H1 (cell line): ENCODE measurements around the gene AIFM3. TPM values are rescaled to one million over a fixed set of nuclear protein-coding genes. Genes with fewer than 3 reads are reported as not detected.

ENCODE experiments used
- CTCF ChIA-PET: fragments of 300-600 bp; sonication (Branson Sonifier 250); formaldehyde crosslinking; loops from one replicate; lab custom pipeline; 2021; ENCODE audit not compliant: partially characterized antibody; lab: Charles Lee
- POLR2A ChIA-PET: fragments of 300-600 bp; sonication (Branson Sonifier 250); formaldehyde crosslinking; loops from one replicate; lab custom pipeline; 2021; ENCODE audit warnings: inconsistent platforms; ENCODE audit not compliant: partially characterized antibody; lab: Charles Lee
- DNase-seq, 2 experiments: peaks; one replicate each; pipeline versions ENCODE4 v3.0.0 to v3.0.0-alpha.2; 2010 to 2022; ENCODE audit warnings: low spot score in 2 of 2, low read depth in 1 of 2, mixed read lengths in 1 of 2
- FAIRE-seq: peaks from 2 replicates; lab custom pipeline; 2011; peaks lifted over from hg19 to GRCh38; lab: Jason Lieb, UNC
- H2AFZ ChIP-seq: 2 replicates; pipeline ENCODE4 v1.8.1; 2012; ENCODE audit warnings: low read length, inconsistent platforms
- H2AK5ac ChIP-seq: 2 replicates; pipeline ENCODE4 v1.6.1; 2013; ENCODE audit warnings: low read depth, low read length
- H2BK120ac ChIP-seq: replicated peaks from 2 replicates; pipeline ENCODE3; 2013; ENCODE audit warnings: low read depth, low read length, inconsistent platforms
- H2BK12ac ChIP-seq: 2 replicates; pipeline ENCODE4 v1.6.1; 2013; ENCODE audit warnings: low read depth, low read length
- H2BK15ac ChIP-seq: 2 replicates; pipeline ENCODE4 v1.6.1; 2013; ENCODE audit warnings: low read length
- H2BK20ac ChIP-seq: 2 replicates; pipeline ENCODE4 v1.6.1; 2013; ENCODE audit warnings: low read length
- H2BK5ac ChIP-seq: 2 replicates; pipeline ENCODE4 v1.6.1; 2013; ENCODE audit warnings: low read depth, low read length
- H3K14ac ChIP-seq: 2 replicates; pipeline ENCODE4 v1.6.1; 2013; ENCODE audit warnings: inconsistent platforms; ENCODE audit not compliant: insufficient read length
- H3K18ac ChIP-seq: 2 replicates; pipeline ENCODE4 v1.6.1; 2013; ENCODE audit warnings: low read length; ENCODE audit errors: extremely low read depth
- H3K23ac ChIP-seq: 2 replicates; pipeline ENCODE4 v1.6.1; 2013; ENCODE audit warnings: inconsistent platforms; ENCODE audit not compliant: insufficient read length
- H3K23me2 ChIP-seq: 2 replicates; pipeline ENCODE4 v1.6.1; 2013; ENCODE audit warnings: low read depth, low read length
- H3K27ac ChIP-seq: 2 replicates; pipeline ENCODE4 v1.6.1; 2011; ENCODE audit warnings: low read depth, low read length, inconsistent platforms
- H3K27me3 ChIP-seq, 4 experiments: replicated peaks in 1 of 4; 1 replicate in 1 of 4; 2 replicates in 3 of 4; pipeline versions ENCODE4 v1.6.1 to v1.8.1; 2011 to 2013; ENCODE audit warnings: low read length in 3 of 4, mild to moderate bottlenecking in 3 of 4, inconsistent platforms in 2 of 4, mixed read lengths in 2 of 4, moderate library complexity in 1 of 4; ENCODE audit not compliant: control insufficient read depth in 3 of 4, insufficient read depth in 3 of 4; ENCODE audit errors: extremely low read depth in 1 of 4
- H3K36me3 ChIP-seq, 4 experiments: 2 replicates each; pipeline versions ENCODE4 v1.6.1 to v1.8.1; 2011 to 2013; ENCODE audit warnings: mild to moderate bottlenecking in 4 of 4, low read length in 3 of 4, moderate library complexity in 2 of 4, control low read depth in 1 of 4, inconsistent platforms in 1 of 4; ENCODE audit not compliant: insufficient read depth in 4 of 4, control insufficient read depth in 2 of 4
- H3K4ac ChIP-seq: replicated peaks from 2 replicates; pipeline ENCODE3; 2013; ENCODE audit warnings: low read length, low read depth, mixed read lengths, inconsistent platforms; ENCODE audit not compliant: insufficient read length
- H3K4me1 ChIP-seq, 4 experiments: replicated peaks in 1 of 4; 1 replicate in 1 of 4; 2 replicates in 3 of 4; pipeline versions ENCODE4 v1.6.1 to v1.8.1; 2011 to 2013; ENCODE audit warnings: low read length in 3 of 4, inconsistent platforms in 2 of 4, mixed read lengths in 1 of 4; ENCODE audit not compliant: insufficient read depth in 4 of 4, control insufficient read depth in 3 of 4
- H3K4me2 ChIP-seq, 2 experiments: 2 replicates each; pipeline versions ENCODE4 v1.6.1 to v1.8.1; 2011 to 2013; ENCODE audit warnings: low read depth in 2 of 2, low read length in 2 of 2, control low read depth in 1 of 2, inconsistent platforms in 1 of 2, mild to moderate bottlenecking in 1 of 2; ENCODE audit not compliant: insufficient read depth in 1 of 2
- H3K4me3 ChIP-seq, 4 experiments: fragments of 200-600, 300-600 bp in 1 of 4; sonication (generic), shearing (Covaris generic), sonication (Bioruptor Twin) in 1 of 4; 2 replicates each; pipeline versions ENCODE4 v1.5.1 to v1.8.1; 2011 to 2016; ENCODE audit warnings: low read length in 4 of 4, low read depth in 3 of 4, control low read depth in 2 of 4, inconsistent platforms in 2 of 4, mild to moderate bottlenecking in 2 of 4, mixed read lengths in 1 of 4, moderate library complexity in 1 of 4; ENCODE audit not compliant: insufficient read depth in 2 of 4; ENCODE audit errors: extremely low read depth in 1 of 4
- H3K56ac ChIP-seq: replicated peaks from 2 replicates; pipeline ENCODE3; 2013; ENCODE audit warnings: low read depth, mild to moderate bottlenecking, mixed read lengths, low read length, inconsistent platforms; ENCODE audit not compliant: insufficient read length
- H3K79me1 ChIP-seq: 2 replicates; pipeline ENCODE4 v1.6.1; 2013; ENCODE audit warnings: low read depth, low read length, control low read depth
- H3K79me2 ChIP-seq, 2 experiments: 2 replicates each; pipeline versions ENCODE4 v1.6.1 to v1.8.1; 2012 to 2013; ENCODE audit warnings: low read length in 2 of 2, mild to moderate bottlenecking in 2 of 2, inconsistent platforms in 1 of 2; ENCODE audit not compliant: insufficient read depth in 2 of 2, control insufficient read depth in 1 of 2
- H3K9ac ChIP-seq, 4 experiments: replicated peaks in 1 of 4; 1 replicate in 1 of 4; 2 replicates in 3 of 4; pipeline versions ENCODE4 v1.6.1 to v1.8.1; 2011 to 2013; ENCODE audit warnings: low read depth in 3 of 4, low read length in 3 of 4, control low read depth in 2 of 4, mild to moderate bottlenecking in 2 of 4, moderate library complexity in 2 of 4, inconsistent platforms in 1 of 4; ENCODE audit errors: extremely low read depth in 1 of 4
- H3K9me3 ChIP-seq, 2 experiments: 2 replicates each; pipeline versions ENCODE4 v1.6.1 to v1.8.1; 2012 to 2013; ENCODE audit warnings: mild to moderate bottlenecking in 2 of 2, moderate library complexity in 2 of 2, control low read depth in 1 of 2, inconsistent platforms in 1 of 2, low read depth in 1 of 2, low read length in 1 of 2, mixed read lengths in 1 of 2; ENCODE audit not compliant: insufficient read depth in 2 of 2
- H4K20me1 ChIP-seq, 2 experiments: replicated peaks in 1 of 2; 2 replicates each; pipeline versions ENCODE3 to v1.8.1; 2011 to 2013; ENCODE audit warnings: inconsistent platforms in 2 of 2, low read length in 2 of 2, mild to moderate bottlenecking in 1 of 2; ENCODE audit not compliant: insufficient read depth in 2 of 2, control insufficient read depth in 1 of 2
- H4K5ac ChIP-seq: 2 replicates; pipeline ENCODE4 v1.6.1; 2013; ENCODE audit warnings: low read length, low read depth, mixed read lengths, inconsistent platforms; ENCODE audit not compliant: insufficient read length
- H4K8ac ChIP-seq: 2 replicates; pipeline ENCODE4 v1.8.0; 2013; ENCODE audit warnings: mild to moderate bottlenecking, moderate library complexity, low read length, inconsistent platforms; ENCODE audit not compliant: insufficient read depth; ENCODE audit errors: extremely low read depth
- H4K91ac ChIP-seq: replicated peaks from 2 replicates; pipeline ENCODE3; 2013; ENCODE audit warnings: low read length, mixed read lengths, inconsistent platforms; ENCODE audit not compliant: insufficient read length
- CBX5 ChIP-seq: fragments of 300-800, 300-1000 bp; sonication (generic); IDR thresholded peaks from 2 replicates; pipeline ENCODE4 v1.7.1; 2016; ENCODE audit warnings: antibody characterized with exemption, low read length, low read depth
- FOSL1 ChIP-seq: IDR thresholded peaks from 2 replicates; pipeline ENCODE4 v1.6.1; 2011; ENCODE audit warnings: mild to moderate bottlenecking, low read depth, low read length, moderate library complexity; ENCODE audit not compliant: insufficient read depth
- RAD21 ChIP-seq, 2 experiments: IDR thresholded peaks in 1 of 2; conservative IDR thresholded peaks in 1 of 2; 2 replicates each; pipeline ENCODE4 v1.6.1; 2011; ENCODE audit warnings: low read depth in 2 of 2, low read length in 2 of 2, improper control_type of control experiment in 1 of 2, inconsistent platforms in 1 of 2, mild to moderate bottlenecking in 1 of 2, moderate library complexity in 1 of 2
- RFX5 ChIP-seq: IDR thresholded peaks from 2 replicates; pipeline ENCODE4 v1.6.1; 2011; ENCODE audit warnings: low read depth, low read length, improper control_type of control experiment, borderline replicate concordance
- USF2 ChIP-seq: IDR thresholded peaks from 2 replicates; pipeline ENCODE4 v1.6.1; 2011; ENCODE audit warnings: low read length, improper control_type of control experiment
- YY1 ChIP-seq: IDR thresholded peaks from 2 replicates; pipeline ENCODE4 v1.6.1; 2011; ENCODE audit warnings: low read depth, mild to moderate bottlenecking, low read length
- WGBS, 2 experiments: shearing (Covaris generic) in 1 of 2; methylation state at CpG; one replicate each; pipeline versions ENCODE4 v1.1.6 to v1.1.7; 2013 to 2015; ENCODE audit warnings: low lambda C conversion rate in 2 of 2, mixed read lengths in 2 of 2, inconsistent platforms in 1 of 2, low coverage in 1 of 2, missing lambda C conversion rate in 1 of 2; ENCODE audit not compliant: insufficient replicate concordance in 2 of 2, insufficient coverage in 1 of 2, insufficient read length in 1 of 2; ENCODE audit errors: extremely low coverage in 1 of 2, missing lambda C conversion rate in 1 of 2; 5-methylcytosine and 5-hydroxymethylcytosine counted together
- polyA plus RNA-seq, 7 experiments: library from polyadenylated mRNA; depleted of rRNA in 3 of 7; stranded (reverse) in 5 of 7; unstranded in 2 of 7; fragments of >200 nt in 5 of 7; fragments of 200-250 nt in 2 of 7; gene quantifications; 1 replicate in 5 of 7; 2 replicates in 1 of 7; 4 replicates in 1 of 7; pipeline versions ENCODE4 v1.2.1 to v1.2.3, GENCODE V29; 2011 to 2013; ENCODE audit warnings: missing spikeins in 2 of 7, mixed read lengths in 2 of 7
- total RNA-seq: library from RNA; stranded (reverse); fragmentation: NEBNext Ultra II Directional; extraction: Animal tissue kit (Norgen Biotek cat#: 25700); gene quantifications from 2 replicates; pipeline ENCODE4 v1.2.1, GENCODE V29; 2021

Gene AIFM3
- total and polyA plus RNA-seq, 2 of the 8 experiments (the other 6 are each of a cell fraction or from before 2014, with no cell fraction given) = 0.86 to 1.4 TPM

GRCh38 chr22:20991252-20992055 lies 24.4 kb downstream of the AIFM3 start:
- Histone ChIP-seq H2BK20ac (no peak overlapping the region), H3K27ac (no peak overlapping the region), H4K8ac (no peak overlapping the region), H2BK12ac (no peak overlapping the region), H4K20me1 (peaks cover 0 to 6% of the 10 kb centered on the region in 2 experiments), H3K56ac (no peak overlapping the region), H3K23ac (no peak overlapping the region), H3K18ac (no peak overlapping the region), H2AK5ac (no peak overlapping the region), H2BK15ac (no peak overlapping the region), H3K9me3 (no peaks in the 10 kb centered on the region), H3K23me2 (no peaks in the 10 kb centered on the region; the same call in 1 of the 2 replicates), H3K4me3 (no peak overlapping the region), H4K91ac (no peak overlapping the region), H3K4ac (no peak overlapping the region), H3K9ac (no peak overlapping the region), H3K36me3 (peaks cover 0 to 10% (median 3%) of the 10 kb centered on the region in 4 experiments; a peak in 4 of 8 replicates), H3K79me2 (no peaks in the 10 kb centered on the region), H3K4me1 (no peaks in the 10 kb centered on the region; a peak in 1 of 7 replicates), H2AFZ (no peak overlapping the region), H3K27me3 (no peaks in the 10 kb centered on the region), H2BK5ac (no peak overlapping the region), H4K5ac (no peak overlapping the region), H3K14ac (no peak overlapping the region), H3K79me1 (no peaks in the 10 kb centered on the region), H3K4me2 (no peak overlapping the region), H2BK120ac (no peak overlapping the region)
- ChIA-PET POLR2A (interaction anchor here (1.4 to 3.5 kb wide), 4 partner anchors 8 to 18 kb away, joined by 5 to 17 read pairs (median 5); partner anchors contain the start of gene LZTR1), CTCF (interaction anchor here (0.9 to 2.6 kb wide), 5 partner anchors 10 to 106 kb away, joined by 3 to 9 read pairs (median 4); no protein-coding TSS in a partner anchor)
- DNase-seq = no peak
- WGBS, 2 experiments = 87% methylated on average over 20 of the region's 24 CpGs; no CpG with 5 or more reads in 1 of the 2 experiments
- TF ChIP-seq RFX5 = no peak
- TF ChIP-seq FOSL1 = no peak
- no peak for TF ChIP-seq USF2
- no peak for TF ChIP-seq YY1
- no peak for TF ChIP-seq RAD21 (IDR thresholded peaks at IDR 0.05 in 1 of 2, conservative IDR thresholded peaks at IDR 0.05 in 1 of 2; ENCODE audit: low read depth in 2 of 2, low read length in 2 of 2)
- no peak for TF ChIP-seq CBX5
- no peak for FAIRE-seq
